Panc1 (cell line): ENCODE results near the gene JMJD4. TPM values are rescaled to one million over a fixed set of nuclear protein-coding genes. Genes with fewer than 3 reads are reported as not detected.

Experiments
- ATAC-seq: fragments of 200-7000 bp; cut with Tn5 transposase; 2 replicates; pipeline ENCODE4 v1.9.1; 2020; ENCODE audit warnings: mild to moderate bottlenecking, moderate library complexity
- BruUV-seq: library from RNA; stranded (reverse); fragments of 400-500 nt; replicated peaks from 2 replicates; lab custom pipeline; 2021; lab: Mats Ljungman, UMichigan
- CTCF ChIA-PET: fragments of 300-600 bp; sonication (Branson Sonifier 250); formaldehyde crosslinking; loops from one replicate; lab custom pipeline; 2022; ENCODE audit warnings: antibody characterized with exemption; lab: Charles Lee
- POLR2A ChIA-PET: fragments of 300-600 bp; sonication (Branson Sonifier 250); formaldehyde crosslinking; loops from one replicate; lab custom pipeline; 2022; ENCODE audit warnings: antibody characterized with exemption; lab: Charles Lee
- DNase-seq: peaks from one replicate; pipeline ENCODE4 v3.0.0-alpha.2; 2010; ENCODE audit warnings: low read depth, low spot score
- H3K27ac ChIP-seq: 2 replicates; pipeline ENCODE4 v1.5.1; 2011; ENCODE audit warnings: mild to moderate bottlenecking, low read length, inconsistent platforms
- H3K27me3 ChIP-seq: fragments of 200-500 bp; sonication (Bioruptor generic); 2 replicates; pipeline ENCODE4 v1.6.0; 2014; ENCODE audit warnings: low read length, inconsistent platforms; ENCODE audit not compliant: control insufficient read depth, insufficient read depth
- H3K36me3 ChIP-seq: fragments of 200-500 bp; sonication (Bioruptor generic); 2 replicates; pipeline ENCODE4 v1.5.1; 2014; ENCODE audit warnings: inconsistent platforms, mild to moderate bottlenecking, low read length, moderate library complexity; ENCODE audit not compliant: control insufficient read depth, insufficient read depth
- H3K4me1 ChIP-seq: 2 replicates; pipeline ENCODE4 v1.5.1; 2011; ENCODE audit warnings: inconsistent platforms, mild to moderate bottlenecking, low read length, moderate library complexity; ENCODE audit not compliant: control insufficient read depth, insufficient read depth
- H3K4me3 ChIP-seq, 2 experiments: 2 replicates each; pipeline ENCODE4 v1.5.1; 2011 to 2012; ENCODE audit warnings: low read depth in 2 of 2, low read length in 2 of 2, mild to moderate bottlenecking in 2 of 2, inconsistent platforms in 1 of 2, moderate library complexity in 1 of 2
- H3K9me3 ChIP-seq: fragments of 200-500 bp; sonication (Bioruptor generic); 2 replicates; pipeline ENCODE4 v1.5.1; 2014; ENCODE audit warnings: low read depth, mild to moderate bottlenecking, inconsistent platforms, low read length, moderate library complexity; ENCODE audit not compliant: control insufficient read depth, insufficient read depth
- CTCF ChIP-seq: fragments of 450-650 bp; IDR thresholded peaks from 2 replicates; pipeline ENCODE4 v1.5.1; 2017; ENCODE audit warnings: mild to moderate bottlenecking
- POLR2AphosphoS5 ChIP-seq: IDR thresholded peaks from 2 replicates; pipeline ENCODE4 v1.6.1; 2012; ENCODE audit warnings: mild to moderate bottlenecking, low read depth, low read length, moderate library complexity
- REST ChIP-seq, 2 experiments: IDR thresholded peaks; 2 replicates each; pipeline ENCODE4 v1.6.1; 2011 to 2012; ENCODE audit warnings: low read depth in 2 of 2, control low read depth in 1 of 2, low read length in 1 of 2, mild to moderate bottlenecking in 1 of 2, moderate library complexity in 1 of 2; ENCODE audit not compliant: insufficient read depth in 1 of 2
- SIN3A ChIP-seq: IDR thresholded peaks from 2 replicates; pipeline ENCODE4 v1.6.1; 2012; ENCODE audit warnings: low read depth, mild to moderate bottlenecking, low read length, moderate library complexity, borderline replicate concordance; ENCODE audit not compliant: insufficient read depth
- TCF7L2 ChIP-seq: IDR thresholded peaks from 2 replicates; pipeline ENCODE4 v1.6.1; 2011; ENCODE audit warnings: mild to moderate bottlenecking, low read depth, low read length, inconsistent platforms
- in situ Hi-C: cut with HindIII; loops from 2 replicates; pipeline ENCODE4 v1.10.0; 2016; ENCODE audit warnings: low sequenced_read_pairs, low pct_unique_long_range_greater_than_20kb
- intact Hi-C: fragments of 100-400 bp; cut with micrococcal nuclease; formaldehyde crosslinking; loops from one replicate; pipeline ENCODE4 v1.10.0; 2022; ENCODE audit not compliant: unreplicated experiment
- total RNA-seq: library from RNA; stranded (reverse); gene quantifications from one replicate; pipeline ENCODE4 v1.2.1, GENCODE V29; 2021; ENCODE audit not compliant: unreplicated experiment

JMJD4 gene
- total RNA-seq, 1 experiment from 2014 or later: 27.7 TPM

GRCh38 chr1:227733751-227734545 is 1.2 kb downstream of the JMJD4 start:
- Histone ChIP-seq H3K36me3 (peaks cover 3% of the 10 kb centered on the region), H3K4me1 (peaks cover 32% of the 10 kb centered on the region), H3K9me3 (no peaks in the 10 kb centered on the region), H3K27ac (peak overlapping the region; percentile 93), H3K4me3 (peak overlapping the region; percentile 80 to 91), H3K27me3 (no peaks in the 10 kb centered on the region)
- in situ Hi-C loops (no loop called here), intact Hi-C loops (no loop called here)
- ChIA-PET POLR2A (interaction anchor here (0.5 to 0.6 kb wide), 3 partner anchors 10 to 364 kb away, joined by 5 to 8 read pairs (median 5); no protein-coding TSS in a partner anchor), CTCF (no interaction called here)
- no peak for TF ChIP-seq SIN3A
- DNase-seq (no peak), ATAC-seq (no peak)
- BruUV-seq: TSS peak; percentile 87

- POLR2A ChIA-PET: no interaction called here
- CTCF ChIA-PET: no interaction called here
- BruUV-seq: no TSS peak
- Histone ChIP-seq H3K4me1 (peaks cover 32% of the 10 kb centered on the region), H3K36me3 (peaks cover 3% of the 10 kb centered on the region; the same call in 1 of the 2 replicates), H3K4me3 (peak overlapping the region in 1 of 2 experiments; percentile 91; a peak in 2 of 4 replicates), H3K27me3 (no peaks in the 10 kb centered on the region), H3K27ac (peak overlapping the region; percentile 93; the same call in 1 of the 2 replicates), H3K9me3 (no peaks in the 10 kb centered on the region)
- TF ChIP-seq REST (IDR thresholded peaks at IDR 0.05; ENCODE audit: insufficient read depth in 1 of 2, low read depth in 2 of 2, low read length in 1 of 2) (no peak), POLR2AphosphoS5 (no peak), CTCF (no peak), SIN3A (no peak), TCF7L2 (no peak)
- in situ Hi-C loops: no loop called here
- intact Hi-C loops: no loop called here
- no peak for ATAC-seq
- no peak for DNase-seq
These were observed 1.8 kb downstream of the JMJD4 start for GRCh38 chr1:227733309-227733705.
